Measurements from ENCODE around the gene TMCC3. TPM values are rescaled to one million over a fixed set of nuclear protein-coding genes. Genes with fewer than 3 reads are reported as not detected.

The TMCC3 gene
- total RNA-seq, 3 donors from 2014 or later = 40.8 to 97.2 (median 92.0) TPM

DNA sequence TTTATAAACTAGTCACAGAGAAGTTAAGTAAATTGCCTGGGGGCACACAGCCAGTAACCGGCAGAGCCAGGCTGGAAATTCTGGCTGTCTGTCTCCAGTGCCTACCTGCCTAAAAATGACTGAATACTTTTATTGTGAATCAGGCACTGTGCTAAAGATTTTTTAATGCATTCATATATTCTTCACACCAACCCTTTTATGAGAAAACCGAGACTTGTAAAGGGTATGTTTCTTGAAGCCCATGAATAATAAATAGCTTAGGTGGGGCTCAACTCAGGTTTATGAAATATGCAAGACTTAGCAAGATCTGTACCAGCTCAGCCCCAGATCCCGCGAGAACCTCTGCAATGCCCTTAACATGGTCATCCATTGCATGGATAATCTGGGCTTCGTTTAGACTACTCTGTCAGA, 60.8 kb downstream of the TMCC3 start:
- intact Hi-C loops (cut with DNase I, micrococcal nuclease) = no loop called here
- H3K4me1 ChIP-seq (ENCODE audit: low read depth) = peaks cover 36% of the 10 kb centered on the region
- ATAC-seq = no peak

DNA sequence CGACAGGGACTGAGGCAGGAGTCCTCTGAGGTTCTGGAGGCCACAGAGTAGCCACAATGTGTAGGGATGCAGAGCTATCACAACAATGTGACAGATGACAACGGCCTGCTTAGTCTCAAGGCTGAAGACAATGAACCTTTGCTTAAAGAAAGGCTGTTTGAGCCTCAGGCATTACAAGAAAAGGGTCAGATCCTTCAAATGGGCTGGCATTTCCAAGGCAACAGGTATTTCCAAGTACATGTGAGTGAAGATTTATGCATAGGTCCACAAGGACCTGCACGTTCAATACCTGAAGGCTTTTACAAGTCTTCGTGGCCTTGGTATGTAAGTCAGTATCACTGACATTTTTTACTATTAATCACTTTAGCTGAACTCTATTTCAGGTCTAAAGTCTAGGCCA, 62.0 kb downstream of the TMCC3 start:
- H3K4me1 ChIP-seq (ENCODE audit: low read depth) = peaks cover 36% of the 10 kb centered on the region
- TF ChIP-seq, protein P1, sequence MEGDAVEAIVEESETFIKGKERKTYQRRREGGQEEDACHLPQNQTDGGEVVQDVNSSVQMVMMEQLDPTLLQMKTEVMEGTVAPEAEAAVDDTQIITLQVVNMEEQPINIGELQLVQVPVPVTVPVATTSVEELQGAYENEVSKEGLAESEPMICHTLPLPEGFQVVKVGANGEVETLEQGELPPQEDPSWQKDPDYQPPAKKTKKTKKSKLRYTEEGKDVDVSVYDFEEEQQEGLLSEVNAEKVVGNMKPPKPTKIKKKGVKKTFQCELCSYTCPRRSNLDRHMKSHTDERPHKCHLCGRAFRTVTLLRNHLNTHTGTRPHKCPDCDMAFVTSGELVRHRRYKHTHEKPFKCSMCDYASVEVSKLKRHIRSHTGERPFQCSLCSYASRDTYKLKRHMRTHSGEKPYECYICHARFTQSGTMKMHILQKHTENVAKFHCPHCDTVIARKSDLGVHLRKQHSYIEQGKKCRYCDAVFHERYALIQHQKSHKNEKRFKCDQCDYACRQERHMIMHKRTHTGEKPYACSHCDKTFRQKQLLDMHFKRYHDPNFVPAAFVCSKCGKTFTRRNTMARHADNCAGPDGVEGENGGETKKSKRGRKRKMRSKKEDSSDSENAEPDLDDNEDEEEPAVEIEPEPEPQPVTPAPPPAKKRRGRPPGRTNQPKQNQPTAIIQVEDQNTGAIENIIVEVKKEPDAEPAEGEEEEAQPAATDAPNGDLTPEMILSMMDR (IDR thresholded peaks at IDR 0.05) = no peak
- no peak for ATAC-seq
- no peak for DNase-seq
- intact Hi-C loops (cut with DNase I, micrococcal nuclease) = no loop called here
- no peak overlapping the region for H3K4me3 ChIP-seq
- no peaks in the 10 kb centered on the region for H3K36me3 ChIP-seq (ENCODE audit: low read depth)
- H3K9me3 ChIP-seq = no peaks in the 10 kb centered on the region

More for the DNA sequence above, 60.8 kb downstream of the TMCC3 start:
- Histone ChIP-seq H3K4me3 (no peak overlapping the region), H3K36me3 (ENCODE audit: low read depth) (no peaks in the 10 kb centered on the region), H3K9me3 (no peaks in the 10 kb centered on the region)
- TF ChIP-seq, protein P1 (IDR thresholded peaks at IDR 0.05) = no peak
- no peak for DNase-seq

DNA sequence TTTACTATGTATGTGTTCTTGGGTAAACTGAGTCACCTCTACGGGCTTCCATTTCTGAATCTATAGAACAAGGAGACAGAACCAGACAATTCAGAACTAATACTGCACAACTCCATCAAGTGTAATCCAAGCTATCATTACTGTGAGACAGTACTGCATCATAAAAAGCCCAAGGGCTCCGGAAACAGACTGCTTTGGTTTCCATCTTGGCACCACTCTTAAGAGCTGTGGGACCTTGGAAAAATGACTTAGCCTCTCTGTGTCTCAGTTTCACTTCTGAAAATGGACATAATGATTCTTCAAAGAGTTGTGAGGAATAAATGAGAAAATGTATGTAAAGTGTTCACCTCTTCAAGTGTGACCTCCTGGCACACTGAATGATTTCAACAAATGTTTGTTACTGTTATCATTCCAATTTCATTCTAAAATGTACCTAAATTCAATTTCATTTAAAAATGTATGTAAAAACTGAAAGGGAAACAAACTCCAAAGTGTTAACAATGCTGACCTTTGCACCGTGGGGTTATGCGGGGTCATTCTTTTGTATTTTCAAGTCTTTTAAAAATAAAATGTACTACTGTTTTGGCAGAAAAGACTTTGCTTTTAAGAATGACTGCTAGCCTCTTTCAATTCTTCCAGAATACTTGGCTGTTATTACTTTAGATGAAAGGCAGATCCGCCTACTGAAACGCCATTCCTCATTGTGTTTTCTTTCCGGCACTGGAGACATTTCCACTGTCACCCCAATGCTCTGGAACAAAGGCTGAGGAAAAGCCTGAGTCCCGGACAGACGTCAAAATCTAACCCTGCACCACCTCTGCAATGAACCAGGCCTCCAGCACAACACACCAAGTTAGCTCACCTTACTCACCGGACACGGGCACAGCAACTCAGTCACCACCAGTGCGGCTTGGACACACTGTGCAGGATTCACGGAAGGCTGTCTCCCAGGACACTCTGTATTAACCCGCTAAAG, 62.8 kb downstream of the TMCC3 start:
- DNase-seq = peak in 1 of 3 donors; percentile 36
- H3K36me3 ChIP-seq (ENCODE audit: low read depth) = no peaks in the 10 kb centered on the region
- H3K4me1 ChIP-seq (ENCODE audit: low read depth) = peaks cover 36% of the 10 kb centered on the region
- intact Hi-C loops (cut with DNase I, micrococcal nuclease) = no loop called here
- ATAC-seq = peak; percentile 0
- TF ChIP-seq, protein P1 (IDR thresholded peaks at IDR 0.05) = no peak
- H3K4me3 ChIP-seq = no peak overlapping the region
- no peaks in the 10 kb centered on the region for H3K9me3 ChIP-seq

DNA sequence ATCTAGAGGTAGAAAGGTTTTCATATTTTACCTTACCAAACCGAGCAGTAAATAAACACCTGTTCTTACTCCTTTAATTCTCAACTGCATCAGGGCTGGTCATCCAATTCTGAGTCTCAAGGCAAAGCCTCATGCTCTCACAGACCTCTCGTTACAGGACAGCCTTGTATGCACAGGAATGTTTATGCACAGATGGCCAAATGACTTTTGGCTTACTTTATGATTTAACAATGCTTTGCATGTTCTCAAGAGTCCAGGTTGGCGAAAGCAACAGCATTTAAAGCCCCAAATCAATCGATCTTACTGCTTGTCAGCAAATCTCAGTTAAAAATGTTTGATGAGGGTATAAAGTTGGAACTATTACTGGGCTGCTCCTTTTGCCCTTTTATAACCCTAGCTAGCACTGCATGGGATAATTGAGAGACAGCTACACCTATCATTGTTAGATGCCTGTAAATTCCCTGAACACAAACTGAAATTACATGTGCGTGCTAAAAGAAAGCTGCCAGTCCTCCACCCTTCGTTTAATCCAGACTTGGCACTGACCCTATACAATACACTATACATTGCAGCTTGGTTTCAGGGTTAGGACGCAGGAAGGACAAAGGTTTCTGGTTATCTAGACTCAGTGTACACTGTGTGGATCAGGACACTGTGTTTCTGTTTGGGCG, 63.6 kb downstream of the TMCC3 start:
- intact Hi-C loops (cut with DNase I, micrococcal nuclease) = no loop called here
- Histone ChIP-seq H3K4me1 (ENCODE audit: low read depth) (peaks cover 33% of the 10 kb centered on the region), H3K4me3 (no peak overlapping the region), H3K36me3 (ENCODE audit: low read depth) (no peaks in the 10 kb centered on the region), H3K9me3 (no peaks in the 10 kb centered on the region)
- peak in 1 of 3 donors; percentile 62 for DNase-seq
- peak; percentile 83 for ATAC-seq
- TF ChIP-seq, protein P1 (IDR thresholded peaks at IDR 0.05) = no peak

DNA sequence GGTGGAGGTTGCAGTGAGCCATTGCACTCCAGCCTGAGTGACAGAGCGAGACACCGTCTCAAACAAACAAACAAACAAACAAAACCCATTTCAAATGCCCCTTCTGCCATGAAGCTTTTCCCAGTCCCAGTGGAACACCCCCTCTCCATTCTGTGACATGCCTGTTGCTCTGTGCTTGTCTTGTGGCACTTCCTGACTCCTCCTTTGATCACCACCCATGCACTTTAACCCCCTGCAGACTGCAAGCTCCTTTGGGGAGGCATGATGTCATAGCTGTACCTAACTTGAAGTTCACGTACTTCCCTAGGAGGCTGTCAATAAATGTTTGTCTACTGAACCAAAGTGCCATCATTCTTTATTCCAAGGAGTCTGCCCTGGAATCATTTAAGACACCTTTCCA, 64.7 kb downstream of the TMCC3 start:
- peak; percentile 61 to 73 (median 61) for DNase-seq

More for the DNA sequence above, 64.7 kb downstream of the TMCC3 start:
- no peaks in the 10 kb centered on the region for H3K36me3 ChIP-seq (ENCODE audit: low read depth)
- H3K4me1 ChIP-seq (ENCODE audit: low read depth) = peaks cover 29% of the 10 kb centered on the region
- H3K4me3 ChIP-seq = no peak overlapping the region
- intact Hi-C loops (cut with DNase I, micrococcal nuclease) = no loop called here
- ATAC-seq = peak; percentile 80
- TF ChIP-seq, protein P1 (IDR thresholded peaks at IDR 0.05) = no peak
- no peaks in the 10 kb centered on the region for H3K9me3 ChIP-seq

Measured in mucosa of descending colon (tissue), 3 donors.